CD1c-positive myeloid dendritic cell (primary cell): ENCODE results near the gene CACNA1I.

ENCODE experiments used
- DNase-seq: peaks from one replicate; pipeline ENCODE4 v3.0.0-alpha.2; 2016; ENCODE audit errors: extremely low spot score

Gene CACNA1I

GRCh38 chr22:39693943-39694500 lies 123.5 kb downstream of the CACNA1I start:
- no peak for DNase-seq

GRCh38 chr22:39697790-39698430 lies 127.4 kb downstream of the CACNA1I start:
- DNase-seq: no peak

- no peak for DNase-seq
These were observed 129.2 kb downstream of the CACNA1I start for GRCh38 chr22:39699631-39700360.

GRCh38 chr22:39700565-39700964 lies 130.0 kb downstream of the CACNA1I start:
- DNase-seq: no peak

GRCh38 chr22:39703091-39703490 lies 132.5 kb downstream of the CACNA1I start:
- no peak for DNase-seq

GRCh38 chr22:39703928-39704639 lies 133.5 kb downstream of the CACNA1I start:
- no peak for DNase-seq

GRCh38 chr22:39705386-39705785 lies 134.8 kb downstream of the CACNA1I start:
- no peak for DNase-seq

- DNase-seq: no peak
These were observed 136.0 kb downstream of the CACNA1I start for GRCh38 chr22:39706376-39707140.

- DNase-seq: no peak
These were observed 136.8 kb downstream of the CACNA1I start for GRCh38 chr22:39707351-39707750.

GRCh38 chr22:39707816-39708215 lies 137.3 kb downstream of the CACNA1I start:
- no peak for DNase-seq

GRCh38 chr22:39710380-39711150 lies 140.0 kb downstream of the CACNA1I start:
- no peak for DNase-seq

- no peak for DNase-seq
These were observed 141.5 kb downstream of the CACNA1I start for GRCh38 chr22:39712081-39712480.

GRCh38 chr22:39712751-39713525 lies 142.4 kb downstream of the CACNA1I start:
- DNase-seq: no peak

- no peak for DNase-seq
These were observed 143.3 kb downstream of the CACNA1I start for GRCh38 chr22:39713799-39714290.

GRCh38 chr22:39714321-39714720 lies 143.8 kb downstream of the CACNA1I start:
- no peak for DNase-seq

- no peak for DNase-seq
These were observed 145.4 kb downstream of the CACNA1I start for GRCh38 chr22:39715778-39716495.

- DNase-seq: no peak
These were observed 146.0 kb downstream of the CACNA1I start for GRCh38 chr22:39716534-39716933.

GRCh38 chr22:39717099-39717498 lies 146.5 kb downstream of the CACNA1I start:
- no peak for DNase-seq

- no peak for DNase-seq
These were observed 147.7 kb downstream of the CACNA1I start for GRCh38 chr22:39718206-39718605.
